Fibroblast of lung (primary cell): ENCODE measurements around the gene PPP1R16B. TPM values are rescaled to one million over a fixed set of nuclear protein-coding genes. Genes with fewer than 3 reads are reported as not detected.
"Not testable (repeated sequence)": the region's sequence is repeated elsewhere in the genome, so short reads cannot be mapped to it uniquely, and the experiment has no call there.

Experiments used
- DNase-seq, 2 donors: peaks; one replicate each; pipeline versions ENCODE4 v3.0.0 to v3.0.0-alpha.2; 2010; ENCODE audit warnings: low read depth in 2 of 2
- H2AFZ ChIP-seq: 2 replicates; pipeline ENCODE4 v1.5.1; 2012; ENCODE audit warnings: low read length, control low read depth, inconsistent platforms
- H3K27ac ChIP-seq: 2 replicates; pipeline ENCODE4 v1.5.1; 2011; ENCODE audit warnings: low read length, control low read depth; ENCODE audit not compliant: insufficient read depth
- H3K27me3 ChIP-seq: 2 replicates; pipeline ENCODE4 v1.5.1; 2011; ENCODE audit warnings: mild to moderate bottlenecking, low read length; ENCODE audit not compliant: control insufficient read depth, insufficient read depth
- H3K36me3 ChIP-seq: 2 replicates; pipeline ENCODE4 v1.5.1; 2011; ENCODE audit warnings: low read length; ENCODE audit not compliant: control insufficient read depth, insufficient read depth
- H3K4me1 ChIP-seq: 2 replicates; pipeline ENCODE4 v1.5.1; 2011; ENCODE audit warnings: low read length; ENCODE audit not compliant: control insufficient read depth, insufficient read depth; ENCODE audit errors: extremely low read depth
- H3K4me2 ChIP-seq: 2 replicates; pipeline ENCODE4 v1.5.1; 2011; ENCODE audit warnings: low read length, control low read depth; ENCODE audit not compliant: insufficient read depth; ENCODE audit errors: extremely low read depth
- H3K4me3 ChIP-seq, 4 experiments: fragments of 200-600 bp in 1 of 4; sonication (generic) in 1 of 4; replicated peaks in 1 of 4; 2 replicates each; pipeline ENCODE4 v1.5.1; 2011 to 2016; ENCODE audit warnings: low read length in 4 of 4, low read depth in 3 of 4, mild to moderate bottlenecking in 3 of 4, control low read depth in 2 of 4, inconsistent platforms in 1 of 4, mixed read lengths in 1 of 4; ENCODE audit not compliant: insufficient read depth in 1 of 4; ENCODE audit errors: control extremely low read depth in 1 of 4
- H3K79me2 ChIP-seq: 2 replicates; pipeline ENCODE4 v1.5.1; 2012; ENCODE audit warnings: mild to moderate bottlenecking, low read length, inconsistent platforms; ENCODE audit not compliant: control insufficient read depth, insufficient read depth
- H3K9ac ChIP-seq: 2 replicates; pipeline ENCODE4 v1.5.1; 2011; ENCODE audit warnings: mild to moderate bottlenecking, low read length, control low read depth; ENCODE audit not compliant: insufficient read depth
- H3K9me3 ChIP-seq: 2 replicates; pipeline ENCODE4 v1.5.1; 2012; ENCODE audit warnings: low read depth, low read length; ENCODE audit not compliant: control insufficient read depth, insufficient read depth
- H4K20me1 ChIP-seq: 2 replicates; pipeline ENCODE4 v1.5.1; 2011; ENCODE audit warnings: low read length; ENCODE audit not compliant: control insufficient read depth, insufficient read depth; ENCODE audit errors: extremely low read depth
- CTCF ChIP-seq, 2 donors: IDR thresholded peaks in 1 of 2; conservative IDR thresholded peaks in 1 of 2; 1 replicate in 1 of 2; 2 replicates in 1 of 2; pipeline ENCODE4 v1.5.1; 2011 to 2012; ENCODE audit warnings: low read length in 2 of 2, control low read depth in 1 of 2, inconsistent platforms in 1 of 2, low read depth in 1 of 2, mild to moderate bottlenecking in 1 of 2
- EZH2 ChIP-seq: IDR thresholded peaks from 2 replicates; pipeline ENCODE4 v1.5.1; 2012; ENCODE audit warnings: low read length, control low read depth, mild to moderate bottlenecking; ENCODE audit errors: missing control alignments
- polyA plus RNA-seq, 2 donors: library from polyadenylated mRNA; depleted of rRNA in 1 of 2; stranded (reverse) in 1 of 2; unstranded in 1 of 2; fragments of >200 nt; gene quantifications; 2 replicates each; pipeline ENCODE4 v1.2.1, GENCODE V29; 2011 to 2012; ENCODE audit warnings: missing spikeins in 1 of 2
- total RNA-seq: library from RNA; depleted of rRNA; stranded (reverse); fragments of >200 nt; gene quantifications from 2 replicates; pipeline ENCODE4 v1.2.1, GENCODE V29; 2014

The PPP1R16B gene
- total and polyA plus RNA-seq, 2 donors (not counting 1 experiment from before 2014, with no cell fraction given) = under 0.01 TPM; not detected in 1

- no peaks in the 10 kb centered on the region for H3K79me2 ChIP-seq
- no peaks in the 10 kb centered on the region for H3K4me1 ChIP-seq
- H3K9ac ChIP-seq = no peak overlapping the region
- no peak overlapping the region for H3K4me2 ChIP-seq
- H3K9me3 ChIP-seq = no peaks in the 10 kb centered on the region
- DNase-seq = no peak
- no peak overlapping the region for H3K4me3 ChIP-seq
- TF ChIP-seq EZH2 (no peak), CTCF (conservative IDR thresholded peaks at IDR 0.05 in 1 of 2, IDR thresholded peaks at IDR 0.05 in 1 of 2; ENCODE audit: low read depth in 1 of 2, low read length in 2 of 2) (no peak)
- no peak overlapping the region for H3K27ac ChIP-seq
- no peaks in the 10 kb centered on the region for H4K20me1 ChIP-seq
- no peak overlapping the region for H2AFZ ChIP-seq
- peaks cover 21% of the 10 kb centered on the region for H3K27me3 ChIP-seq
- no peaks in the 10 kb centered on the region for H3K36me3 ChIP-seq
Measured at GRCh38 chr20:38811769-38812168, 6.3 kb downstream of the PPP1R16B start.

DNA sequence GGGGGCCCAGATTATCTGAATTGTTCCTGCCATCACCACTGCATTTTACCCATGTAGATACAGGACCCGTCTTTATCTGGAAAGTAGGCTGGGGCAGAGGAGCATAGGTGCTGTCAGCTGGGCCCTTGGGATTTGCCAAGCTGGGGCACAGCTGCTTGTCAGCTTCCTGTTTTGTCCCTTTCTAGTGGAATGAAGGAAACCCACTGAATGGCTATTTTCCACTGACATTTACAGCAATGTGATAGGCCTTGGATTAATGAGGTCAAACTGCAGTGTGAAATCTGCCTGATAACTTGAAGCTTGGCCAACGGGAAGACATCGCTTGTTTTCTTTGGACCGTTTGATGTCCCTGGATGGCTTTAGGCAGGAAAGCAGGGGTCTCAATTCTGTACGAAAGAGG, 6.7 kb downstream of the PPP1R16B start:
- TF ChIP-seq CTCF (conservative IDR thresholded peaks at IDR 0.05 in 1 of 2, IDR thresholded peaks at IDR 0.05 in 1 of 2; ENCODE audit: low read depth in 1 of 2, low read length in 2 of 2) (no peak), EZH2 (no peak)
- Histone ChIP-seq H3K27ac (no peak overlapping the region), H3K4me2 (no peak overlapping the region)

DNA sequence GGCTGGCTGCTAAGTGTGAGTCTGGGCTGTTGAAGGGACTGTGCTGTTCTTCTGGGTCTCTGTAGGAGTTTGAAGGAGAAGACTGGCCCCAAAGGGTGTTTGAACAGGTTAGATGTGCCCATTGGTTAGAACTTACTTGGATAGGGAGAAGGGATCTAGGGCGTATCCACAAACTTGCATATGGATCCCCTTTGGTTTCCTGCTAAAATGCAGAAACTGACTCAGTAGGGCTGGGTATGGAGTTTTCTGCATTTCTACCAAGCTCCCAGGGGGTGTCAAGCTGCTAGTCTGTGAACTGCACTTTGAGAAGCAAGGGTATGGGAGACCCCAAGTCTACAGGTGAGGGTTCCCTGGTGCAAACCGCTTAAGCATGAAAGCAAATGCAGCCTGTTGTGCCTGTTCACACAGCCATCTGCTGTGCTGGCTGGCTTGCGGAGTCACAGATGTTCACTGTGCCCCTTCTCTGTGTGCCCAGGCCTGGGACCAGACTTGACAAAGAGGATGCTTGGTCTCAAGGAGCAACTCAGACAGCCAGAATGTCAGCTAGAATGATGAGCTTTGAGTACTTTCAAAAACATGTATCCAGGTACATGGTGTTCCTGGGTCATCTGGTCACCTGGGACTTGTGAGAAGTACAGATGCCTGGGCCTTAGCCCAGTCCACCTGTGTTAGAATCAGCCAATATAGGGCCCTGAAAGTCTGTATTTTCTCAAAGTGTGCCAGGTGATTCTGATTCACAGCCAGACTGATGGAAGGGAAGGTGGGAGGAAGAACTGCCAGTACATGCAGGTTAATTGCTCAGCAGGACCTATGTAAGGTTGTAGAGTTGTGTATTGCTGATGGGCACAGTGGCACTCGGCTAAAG, 7.4 kb downstream of the PPP1R16B start:
- Histone ChIP-seq H3K4me3 (no peak overlapping the region), H4K20me1 (no peaks in the 10 kb centered on the region), H3K27me3 (peaks cover 9% of the 10 kb centered on the region), H3K9me3 (no peaks in the 10 kb centered on the region), H3K4me2 (no peak overlapping the region), H3K4me1 (no peaks in the 10 kb centered on the region), H2AFZ (no peak overlapping the region), H3K9ac (no peak overlapping the region), H3K27ac (no peak overlapping the region), H3K79me2 (no peaks in the 10 kb centered on the region), H3K36me3 (no peaks in the 10 kb centered on the region)
- no peak for DNase-seq
- TF ChIP-seq EZH2 (no peak), CTCF (conservative IDR thresholded peaks at IDR 0.05 in 1 of 2, IDR thresholded peaks at IDR 0.05 in 1 of 2; ENCODE audit: low read depth in 1 of 2, low read length in 2 of 2) (no peak)

More for the DNA sequence above, 6.7 kb downstream of the PPP1R16B start:
- H3K4me3 ChIP-seq = no peak overlapping the region
- H3K9me3 ChIP-seq = no peaks in the 10 kb centered on the region
- no peaks in the 10 kb centered on the region for H4K20me1 ChIP-seq
- no peak overlapping the region for H3K9ac ChIP-seq
- H3K27me3 ChIP-seq = peaks cover 16% of the 10 kb centered on the region
- H3K36me3 ChIP-seq = no peaks in the 10 kb centered on the region
- H2AFZ ChIP-seq = no peak overlapping the region
- no peaks in the 10 kb centered on the region for H3K79me2 ChIP-seq
- DNase-seq = no peak
- no peaks in the 10 kb centered on the region for H3K4me1 ChIP-seq

GRCh38 chr20:38813574-38813962, 8.1 kb downstream of the PPP1R16B start:
- not testable (repeated sequence) for H3K4me3 ChIP-seq, H3K4me1 ChIP-seq, H3K27me3 ChIP-seq, H3K9me3 ChIP-seq, H3K27ac ChIP-seq, H4K20me1 ChIP-seq, H3K79me2 ChIP-seq, DNase-seq, H3K4me2 ChIP-seq, H2AFZ ChIP-seq, H3K9ac ChIP-seq, H3K36me3 ChIP-seq
